Astrocyte of the spinal cord (primary cell): ENCODE results near the gene ANKRD49.
"Not testable (repeated sequence)": the region's sequence is repeated elsewhere in the genome, so short reads cannot be mapped to it uniquely, and the experiment has no call there.

ENCODE experiments used
- DNase-seq: peaks from one replicate; pipeline ENCODE4 v3.0.0; 2011; ENCODE audit warnings: low read depth, low spot score
- H3K4me3 ChIP-seq: 2 replicates; pipeline ENCODE4 v1.5.1; 2011; ENCODE audit warnings: low read depth, mild to moderate bottlenecking, low read length, moderate library complexity
- in situ Hi-C: cut with HindIII; loops from 2 replicates; pipeline ENCODE4 v1.10.0; 2017; ENCODE audit warnings: low sequenced_read_pairs
- TF ChIP-seq, protein P1 (sequence below): IDR thresholded peaks from 2 replicates; pipeline ENCODE4 v1.5.1; 2012; ENCODE audit warnings: low read depth, mild to moderate bottlenecking, low read length, inconsistent platforms

Gene ANKRD49

DNA sequence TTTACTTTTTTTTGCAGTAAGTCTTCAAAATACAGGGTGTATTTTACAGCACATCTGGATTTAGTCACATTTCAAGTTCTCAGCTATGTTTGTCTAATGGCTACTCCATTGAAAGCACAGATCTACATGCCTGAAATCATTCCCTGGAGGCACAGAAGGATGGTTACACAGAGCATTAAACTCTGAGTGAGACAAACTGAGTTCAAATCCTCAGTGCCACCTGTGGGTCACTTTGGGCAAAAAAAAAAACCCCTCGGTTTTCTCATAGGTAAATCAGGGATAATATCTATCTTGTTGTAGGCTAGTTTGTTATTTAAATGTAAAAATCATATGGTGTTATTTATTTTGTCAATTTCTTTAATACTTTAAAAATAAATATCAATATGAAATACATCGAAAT, 7.7 kb downstream of the ANKRD49 start:
- in situ Hi-C loops, result no loop called here
- TF ChIP-seq, protein P1, sequence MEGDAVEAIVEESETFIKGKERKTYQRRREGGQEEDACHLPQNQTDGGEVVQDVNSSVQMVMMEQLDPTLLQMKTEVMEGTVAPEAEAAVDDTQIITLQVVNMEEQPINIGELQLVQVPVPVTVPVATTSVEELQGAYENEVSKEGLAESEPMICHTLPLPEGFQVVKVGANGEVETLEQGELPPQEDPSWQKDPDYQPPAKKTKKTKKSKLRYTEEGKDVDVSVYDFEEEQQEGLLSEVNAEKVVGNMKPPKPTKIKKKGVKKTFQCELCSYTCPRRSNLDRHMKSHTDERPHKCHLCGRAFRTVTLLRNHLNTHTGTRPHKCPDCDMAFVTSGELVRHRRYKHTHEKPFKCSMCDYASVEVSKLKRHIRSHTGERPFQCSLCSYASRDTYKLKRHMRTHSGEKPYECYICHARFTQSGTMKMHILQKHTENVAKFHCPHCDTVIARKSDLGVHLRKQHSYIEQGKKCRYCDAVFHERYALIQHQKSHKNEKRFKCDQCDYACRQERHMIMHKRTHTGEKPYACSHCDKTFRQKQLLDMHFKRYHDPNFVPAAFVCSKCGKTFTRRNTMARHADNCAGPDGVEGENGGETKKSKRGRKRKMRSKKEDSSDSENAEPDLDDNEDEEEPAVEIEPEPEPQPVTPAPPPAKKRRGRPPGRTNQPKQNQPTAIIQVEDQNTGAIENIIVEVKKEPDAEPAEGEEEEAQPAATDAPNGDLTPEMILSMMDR, result no peak
- no peak for DNase-seq
- H3K4me3 ChIP-seq, result no peak overlapping the region

DNA sequence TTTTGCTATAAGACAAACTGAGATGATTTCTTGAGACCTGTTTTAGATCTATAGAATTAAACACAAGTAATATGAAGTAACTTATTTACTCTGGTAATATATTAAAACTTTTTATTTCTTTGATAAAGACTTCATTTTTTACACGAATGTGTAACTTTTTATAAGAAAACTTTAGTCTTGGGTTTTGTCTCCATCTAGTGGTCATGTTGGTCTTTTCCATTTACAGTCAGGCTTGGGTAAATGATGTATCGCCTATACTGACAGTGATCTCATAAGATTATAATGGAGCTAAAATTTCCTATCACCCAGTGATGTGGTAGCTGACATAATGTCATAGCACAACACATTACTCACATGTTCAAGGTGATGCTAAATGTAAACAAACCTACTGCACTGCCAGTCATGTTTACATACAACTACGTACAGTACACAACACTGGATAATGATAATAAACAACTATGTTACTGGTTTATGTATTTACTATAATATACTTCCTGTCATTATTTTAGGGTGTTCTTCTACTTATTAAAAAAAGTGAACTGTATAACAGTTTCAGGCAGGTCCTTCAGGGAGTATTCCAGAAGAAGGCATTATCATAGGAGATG, 11.0 kb downstream of the ANKRD49 start:
- H3K4me3 ChIP-seq, result no peak overlapping the region
- in situ Hi-C loops, result no loop called here
- TF ChIP-seq, protein P1, result peak; percentile 57
- DNase-seq, result peak; percentile 67

DNA sequence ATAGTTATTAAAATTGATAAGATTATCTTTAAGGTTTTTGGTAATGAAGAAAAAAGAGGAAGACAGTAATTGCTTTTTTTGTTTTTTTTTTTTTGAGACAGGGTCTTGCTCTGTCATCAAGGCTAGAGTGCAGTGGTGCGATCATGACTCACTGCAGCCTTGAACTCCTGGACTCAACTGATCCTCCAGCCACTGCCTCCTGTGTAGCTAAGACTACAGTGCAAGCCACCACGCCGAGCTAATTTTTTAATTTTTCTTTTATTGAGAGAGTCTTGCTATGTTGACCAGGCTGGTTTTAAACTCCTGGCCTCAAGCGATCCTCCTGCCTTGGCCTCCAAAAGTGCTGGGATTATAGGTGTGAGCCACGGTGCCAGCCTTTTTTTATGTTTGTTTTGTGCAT, 12.7 kb downstream of the ANKRD49 start:
- H3K4me3 ChIP-seq, in situ Hi-C loops, DNase-seq: not testable (repeated sequence)

DNA sequence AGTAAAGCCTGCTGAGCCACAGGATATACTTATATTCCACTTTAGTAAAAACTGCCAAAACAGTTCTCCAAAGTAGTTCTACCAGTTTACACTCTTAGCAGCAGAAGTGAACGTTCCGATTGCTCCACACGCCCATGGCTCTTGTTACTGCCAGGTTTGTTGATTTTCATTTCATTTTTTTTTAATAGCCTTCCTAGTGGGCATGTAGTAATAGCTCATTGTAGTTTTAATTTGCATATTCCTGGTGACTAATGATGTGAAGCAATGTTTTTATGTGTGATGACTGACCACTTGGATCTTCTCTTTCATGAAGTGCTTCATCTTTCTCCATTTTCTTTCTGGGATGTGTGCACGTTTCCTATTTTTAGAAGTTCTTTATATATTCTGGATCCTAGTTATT, 13.7 kb downstream of the ANKRD49 start:
- in situ Hi-C loops, result no loop called here
- TF ChIP-seq, protein P1, result no peak
- DNase-seq, result no peak
- H3K4me3 ChIP-seq, result no peak overlapping the region

DNA sequence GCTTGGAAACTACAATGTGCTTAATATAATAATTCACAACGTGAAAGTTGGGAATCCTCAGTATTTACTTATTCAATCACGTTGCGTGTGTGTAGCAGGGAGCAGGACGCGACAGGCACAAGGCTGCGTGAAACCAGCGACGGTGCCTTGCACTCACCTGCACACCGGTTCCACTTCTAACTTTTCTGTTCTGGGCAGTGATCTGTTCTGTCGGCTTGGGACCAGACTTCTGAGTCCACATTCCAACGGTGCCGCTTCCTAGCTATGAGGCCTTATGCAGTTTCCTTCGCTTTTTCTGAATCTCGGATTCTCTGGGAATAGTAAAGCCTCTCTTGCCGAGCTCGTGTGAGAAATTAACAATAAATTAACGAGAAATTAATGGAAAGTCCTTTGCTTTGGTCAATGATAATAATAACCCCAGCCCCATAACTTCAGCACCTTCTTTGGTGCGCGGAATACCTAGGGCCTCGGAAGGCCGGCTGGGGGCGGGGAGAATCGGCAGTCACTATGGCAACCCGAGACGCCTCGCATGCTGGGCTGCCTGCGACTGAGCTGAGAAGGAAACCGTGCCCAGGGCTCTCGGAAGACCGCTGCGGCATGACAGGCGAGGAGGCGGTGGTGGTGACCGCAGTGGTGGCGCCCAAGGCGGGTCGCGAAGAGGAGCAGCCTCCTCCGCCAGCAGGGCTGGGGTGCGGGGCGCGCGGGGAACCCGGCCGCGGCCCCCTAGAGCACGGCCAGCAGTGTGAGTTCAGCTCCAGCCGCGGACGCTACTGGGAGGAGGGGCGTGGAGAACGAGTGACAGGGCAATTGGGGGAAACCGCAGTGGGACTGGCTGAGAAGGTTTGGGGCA, 18.4 kb downstream of the ANKRD49 start, which contains the start of gene C11orf97:
Gene C11orf97 (plus strand): TSS at position 530 of the 850 bp plus-strand sequence. CDS start 68 bp downstream, at position 598.
- in situ Hi-C loops, result no loop called here
- H3K4me3 ChIP-seq, result peak within 1 kb of the TSS; percentile 46
- TF ChIP-seq, protein P1, result no peak
- DNase-seq, result peak; percentile 30

DNA sequence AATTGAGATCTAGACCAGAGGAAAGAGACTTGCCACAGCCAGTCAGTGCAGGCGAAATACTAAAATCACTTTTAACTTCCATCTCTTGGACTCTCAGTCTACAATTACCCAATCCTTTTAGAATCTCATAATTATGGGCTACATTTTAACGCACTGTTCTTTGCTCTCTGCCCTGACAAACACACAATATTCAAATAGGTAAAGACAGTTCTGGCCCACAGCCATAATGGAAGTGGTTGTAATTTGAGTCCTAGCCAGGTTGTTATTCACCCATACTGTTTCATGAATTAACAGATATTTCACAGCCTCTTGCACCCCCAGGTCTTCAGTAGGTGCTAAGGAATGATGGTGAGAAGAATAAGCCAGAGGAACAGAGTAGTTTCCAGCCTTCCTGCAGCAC, 19.3 kb downstream of the ANKRD49 start:
- in situ Hi-C loops, result no loop called here
- H3K4me3 ChIP-seq, result no peak overlapping the region
- DNase-seq, result no peak
- TF ChIP-seq, protein P1, result no peak

DNA sequence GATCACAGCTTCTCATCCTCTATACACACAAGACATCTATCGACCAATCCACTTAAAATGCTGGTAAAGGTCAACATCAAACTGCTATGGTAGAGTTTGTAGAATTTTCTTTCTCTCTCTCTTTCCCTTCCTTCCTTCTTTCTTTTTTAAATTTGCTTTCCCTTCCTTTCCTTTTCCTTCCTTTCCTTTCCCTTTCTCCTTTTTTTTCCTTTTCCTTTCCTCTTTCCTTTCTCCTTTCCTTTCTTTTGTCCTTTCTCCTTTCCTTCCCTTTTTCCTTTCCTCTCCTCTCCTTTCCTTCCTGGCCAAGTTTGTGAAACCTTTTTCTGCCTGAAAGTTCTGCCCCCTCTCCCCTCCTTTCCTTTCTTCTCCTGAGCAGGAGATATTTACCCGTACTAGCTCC, 21.6 kb downstream of the ANKRD49 start:
- DNase-seq, result no peak
- in situ Hi-C loops, result no loop called here
- TF ChIP-seq, protein P1, result no peak
- H3K4me3 ChIP-seq, result no peak overlapping the region
